Measurements from ENCODE around the gene ABCC12.

The ABCC12 gene

GRCh38 chr16:48109475-48109874, 46.3 kb downstream of the ABCC12 start:
- H3K9ac ChIP-seq (ENCODE audit: low read length): no peak overlapping the region

GRCh38 chr16:48106446-48106845, 49.3 kb downstream of the ABCC12 start:
- no peak overlapping the region for H3K4me2 ChIP-seq (ENCODE audit: low read length)
- no peak overlapping the region for H3K4me3 ChIP-seq (ENCODE audit: low read depth, low read length, poor library complexity, severe bottlenecking)
- H3K27me3 ChIP-seq (ENCODE audit: insufficient read depth, low read length): no peaks in the 10 kb centered on the region; the same call in 1 of the 2 replicates
- H3K4me1 ChIP-seq (ENCODE audit: insufficient read depth, low read length, severe bottlenecking): no peaks in the 10 kb centered on the region
- H4K20me1 ChIP-seq (ENCODE audit: insufficient read depth, low read length): no peaks in the 10 kb centered on the region
- no peak overlapping the region for H3K27ac ChIP-seq (ENCODE audit: low read depth, low read length, poor library complexity, severe bottlenecking)
- H3K9ac ChIP-seq (ENCODE audit: low read length): no peak overlapping the region
- no peaks in the 10 kb centered on the region for H3K79me2 ChIP-seq (ENCODE audit: insufficient read depth, low read length)
- H3F3A ChIP-seq (ENCODE audit: insufficient read depth, low read length): no peaks in the 10 kb centered on the region
- TF ChIP-seq CTCF (IDR thresholded peaks at IDR 0.05; ENCODE audit: low read length) (no peak), EZH2 (IDR thresholded peaks at IDR 0.05; ENCODE audit: borderline replicate concordance, low read length) (no peak)
- no peaks in the 10 kb centered on the region for H3K9me2 ChIP-seq (ENCODE audit: low read depth, low read length)
- H2AFZ ChIP-seq (ENCODE audit: low read length): no peak overlapping the region
- H3K36me3 ChIP-seq (ENCODE audit: insufficient read depth, low read length): no peaks in the 10 kb centered on the region
- H3K9me3 ChIP-seq (ENCODE audit: low read length): no peaks in the 10 kb centered on the region

More at GRCh38 chr16:48109475-48109874, 46.3 kb downstream of the ABCC12 start:
- no peak overlapping the region for H3K27ac ChIP-seq (ENCODE audit: low read depth, low read length, poor library complexity, severe bottlenecking)
- no peaks in the 10 kb centered on the region for H3K9me3 ChIP-seq (ENCODE audit: low read length)
- H3K4me3 ChIP-seq (ENCODE audit: low read depth, low read length, poor library complexity, severe bottlenecking): no peak overlapping the region
- no peaks in the 10 kb centered on the region for H3F3A ChIP-seq (ENCODE audit: insufficient read depth, low read length)
- no peaks in the 10 kb centered on the region for H3K36me3 ChIP-seq (ENCODE audit: insufficient read depth, low read length)
- no peaks in the 10 kb centered on the region for H3K9me2 ChIP-seq (ENCODE audit: low read depth, low read length)
- H3K4me1 ChIP-seq (ENCODE audit: insufficient read depth, low read length, severe bottlenecking): no peaks in the 10 kb centered on the region
- TF ChIP-seq EZH2 (IDR thresholded peaks at IDR 0.05; ENCODE audit: borderline replicate concordance, low read length) (no peak), CTCF (IDR thresholded peaks at IDR 0.05; ENCODE audit: low read length) (no peak)
- no peak overlapping the region for H2AFZ ChIP-seq (ENCODE audit: low read length)
- H3K27me3 ChIP-seq (ENCODE audit: insufficient read depth, low read length): no peaks in the 10 kb centered on the region
- H3K79me2 ChIP-seq (ENCODE audit: insufficient read depth, low read length): no peaks in the 10 kb centered on the region
- no peak overlapping the region for H3K4me2 ChIP-seq (ENCODE audit: low read length)
- no peaks in the 10 kb centered on the region for H4K20me1 ChIP-seq (ENCODE audit: insufficient read depth, low read length)
